Hematopoietic multipotent progenitor cell (in vitro differentiated cells): ENCODE data around the gene PGA5. TPM values are rescaled to one million over a fixed set of nuclear protein-coding genes. Genes with fewer than 3 reads are reported as not detected.

ENCODE experiments used
- DNase-seq, 3 donors: peaks; one replicate each; pipeline ENCODE4 v3.0.0-alpha.2; 2011 to 2015; ENCODE audit warnings: low read depth in 2 of 3, low spot score in 2 of 3
- total RNA-seq: library from RNA; depleted of rRNA; stranded (reverse); fragments of >200 nt; gene quantifications from one replicate; pipeline ENCODE4 v1.2.3, GENCODE V29; 2012

Gene PGA5
- total RNA-seq, 1 donor = not detected

- no peak for DNase-seq
These were observed 23.8 kb downstream of the PGA5 start for GRCh38 chr11:61264795-61265194.

- no peak for DNase-seq
These were observed 24.4 kb downstream of the PGA5 start for GRCh38 chr11:61265357-61265756.

GRCh38 chr11:61266602-61267001 is 25.6 kb downstream of the PGA5 start:
- DNase-seq = no peak

- DNase-seq = no peak
These were observed 26.5 kb downstream of the PGA5 start for GRCh38 chr11:61267437-61267841.

- no peak for DNase-seq
These were observed 27.7 kb downstream of the PGA5 start for GRCh38 chr11:61268588-61269250.

- no peak for DNase-seq
These were observed 29.5 kb downstream of the PGA5 start for GRCh38 chr11:61270354-61271076.

GRCh38 chr11:61272731-61273130 is 31.8 kb downstream of the PGA5 start:
- no peak for DNase-seq

- DNase-seq = no peak
These were observed 32.5 kb downstream of the PGA5 start for GRCh38 chr11:61273178-61274078.

- DNase-seq = no peak
These were observed 33.1 kb downstream of the PGA5 start for GRCh38 chr11:61274084-61274483.

GRCh38 chr11:61275191-61275590 is 34.2 kb downstream of the PGA5 start:
- no peak for DNase-seq

- DNase-seq = no peak
These were observed 36.4 kb downstream of the PGA5 start for GRCh38 chr11:61277186-61278000.

GRCh38 chr11:61278001-61278470 is 37.1 kb downstream of the PGA5 start:
- DNase-seq = no peak

GRCh38 chr11:61279934-61280659 is 39.1 kb downstream of the PGA5 start:
- DNase-seq = no peak

GRCh38 chr11:61280883-61281580 is 40.1 kb downstream of the PGA5 start:
- no peak for DNase-seq

- DNase-seq = peak in 2 of 3 donors; percentile 15 to 26
These were observed 40.7 kb downstream of the PGA5 start for GRCh38 chr11:61281581-61282250.

GRCh38 chr11:61283613-61284012 is 42.6 kb downstream of the PGA5 start:
- DNase-seq = no peak

GRCh38 chr11:61287338-61287977 is 46.5 kb downstream of the PGA5 start:
- DNase-seq = peak in 2 of 3 donors; percentile 13 to 17
